KMS-11 (cell line): ENCODE results near the gene ZFP42.
"Not testable (repeated sequence)": the region's sequence is repeated elsewhere in the genome, so short reads cannot be mapped to it uniquely, and the experiment has no call there.

Experiments used
- H2AFZ ChIP-seq: fragments of 200-600 bp; sonication (generic); 2 replicates; pipeline ENCODE4 v1.6.1; 2016; ENCODE audit warnings: antibody characterized with exemption, mixed run types, low read depth
- H3K27ac ChIP-seq: fragments of 200-600 bp; sonication (generic); 2 replicates; pipeline ENCODE4 v1.6.1; 2016; ENCODE audit warnings: mild to moderate bottlenecking, mixed run types
- H3K27me3 ChIP-seq: fragments of 200-600 bp; sonication (generic); 2 replicates; pipeline ENCODE4 v1.6.1; 2017; ENCODE audit warnings: mild to moderate bottlenecking, low read depth, mixed run types, moderate library complexity; ENCODE audit not compliant: insufficient read depth
- H3K36me3 ChIP-seq: fragments of 200-600 bp; sonication (generic); 2 replicates; pipeline ENCODE4 v1.6.1; 2017; ENCODE audit warnings: mild to moderate bottlenecking, mixed run types; ENCODE audit not compliant: insufficient read depth
- H3K4me1 ChIP-seq: fragments of 200-600 bp; sonication (generic); 2 replicates; pipeline ENCODE4 v1.6.1; 2016; ENCODE audit warnings: mild to moderate bottlenecking, low read depth, mixed run types; ENCODE audit not compliant: poor library complexity, severe bottlenecking
- H3K4me2 ChIP-seq: fragments of 200-600 bp; sonication (generic); 2 replicates; pipeline ENCODE4 v1.7.0; 2016; ENCODE audit warnings: mild to moderate bottlenecking, mixed run types
- H3K4me3 ChIP-seq: fragments of 200-600 bp; sonication (generic); IDR thresholded peaks from 2 replicates; pipeline ENCODE4 v1.6.1; 2017; ENCODE audit warnings: low read depth, low read length, mixed read lengths; ENCODE audit not compliant: insufficient read depth
- H3K79me2 ChIP-seq: fragments of 200-600 bp; sonication (generic); 2 replicates; pipeline ENCODE4 v1.6.1; 2016; ENCODE audit warnings: low read depth, mixed run types; ENCODE audit not compliant: insufficient read depth
- H3K9ac ChIP-seq: fragments of 200-600 bp; sonication (generic); 2 replicates; pipeline ENCODE4 v1.6.1; 2016; ENCODE audit warnings: mild to moderate bottlenecking, mixed run types
- H4K20me1 ChIP-seq: fragments of 200-600 bp; sonication (generic); 2 replicates; pipeline ENCODE4 v1.6.1; 2016; ENCODE audit warnings: mild to moderate bottlenecking, mixed run types; ENCODE audit not compliant: insufficient read depth
- TF ChIP-seq, protein P1 (sequence below): fragments of 200-600 bp; sonication (generic); conservative IDR thresholded peaks from 2 replicates; pipeline ENCODE4 v1.6.1; 2017; ENCODE audit warnings: low read depth, mild to moderate bottlenecking, antibody characterized with exemption, low read length, moderate library complexity, mixed read lengths

Gene ZFP42

GRCh38 chr4:187993827-187994226 is 1.7 kb upstream of the ZFP42 start:
- no peak overlapping the region for H3K4me3 ChIP-seq
- no peaks in the 10 kb centered on the region for H3K36me3 ChIP-seq
- no peak overlapping the region for H3K4me2 ChIP-seq
- no peaks in the 10 kb centered on the region for H3K27me3 ChIP-seq
- no peaks in the 10 kb centered on the region for H3K79me2 ChIP-seq
- H3K9ac ChIP-seq = no peak overlapping the region
- H3K27ac ChIP-seq = no peak overlapping the region
- H3K4me1 ChIP-seq = no peaks in the 10 kb centered on the region
- TF ChIP-seq, protein P1, sequence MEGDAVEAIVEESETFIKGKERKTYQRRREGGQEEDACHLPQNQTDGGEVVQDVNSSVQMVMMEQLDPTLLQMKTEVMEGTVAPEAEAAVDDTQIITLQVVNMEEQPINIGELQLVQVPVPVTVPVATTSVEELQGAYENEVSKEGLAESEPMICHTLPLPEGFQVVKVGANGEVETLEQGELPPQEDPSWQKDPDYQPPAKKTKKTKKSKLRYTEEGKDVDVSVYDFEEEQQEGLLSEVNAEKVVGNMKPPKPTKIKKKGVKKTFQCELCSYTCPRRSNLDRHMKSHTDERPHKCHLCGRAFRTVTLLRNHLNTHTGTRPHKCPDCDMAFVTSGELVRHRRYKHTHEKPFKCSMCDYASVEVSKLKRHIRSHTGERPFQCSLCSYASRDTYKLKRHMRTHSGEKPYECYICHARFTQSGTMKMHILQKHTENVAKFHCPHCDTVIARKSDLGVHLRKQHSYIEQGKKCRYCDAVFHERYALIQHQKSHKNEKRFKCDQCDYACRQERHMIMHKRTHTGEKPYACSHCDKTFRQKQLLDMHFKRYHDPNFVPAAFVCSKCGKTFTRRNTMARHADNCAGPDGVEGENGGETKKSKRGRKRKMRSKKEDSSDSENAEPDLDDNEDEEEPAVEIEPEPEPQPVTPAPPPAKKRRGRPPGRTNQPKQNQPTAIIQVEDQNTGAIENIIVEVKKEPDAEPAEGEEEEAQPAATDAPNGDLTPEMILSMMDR = peak; percentile 54
- H4K20me1 ChIP-seq = no peaks in the 10 kb centered on the region
- no peak overlapping the region for H2AFZ ChIP-seq

DNA sequence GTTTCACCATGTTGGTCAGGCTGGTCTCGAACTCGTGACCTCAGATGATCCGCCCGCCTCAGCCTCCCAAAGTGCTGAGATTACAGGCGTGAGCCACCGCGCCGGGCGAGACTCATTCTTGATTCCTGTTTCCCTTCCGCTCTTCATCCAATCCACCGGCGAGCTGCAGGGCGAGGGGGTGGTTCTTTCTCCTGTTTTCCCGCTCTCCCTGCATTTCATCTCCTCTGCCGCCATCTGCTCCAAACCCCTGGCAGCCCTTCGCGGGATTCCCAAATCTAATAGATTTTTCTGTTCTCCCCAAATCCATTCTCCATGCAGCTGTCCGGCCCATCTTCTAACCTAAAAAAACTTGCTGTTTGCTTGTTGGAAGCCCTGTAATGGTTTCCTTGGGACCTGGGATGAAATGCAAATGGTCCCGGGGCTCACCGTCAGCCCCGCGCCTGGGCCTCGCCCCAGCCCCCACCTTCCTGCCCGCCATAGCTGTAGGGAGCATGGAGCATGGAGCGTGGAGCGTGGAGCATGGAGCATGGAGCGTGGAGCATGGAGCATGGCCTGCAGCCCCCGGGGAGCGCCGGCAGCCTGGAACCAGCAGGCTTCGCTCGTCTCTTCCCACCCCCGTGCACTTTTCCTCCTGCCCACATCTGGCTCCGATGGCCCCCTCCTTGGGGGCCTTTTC is 1.1 kb downstream of the ZFP42 start:
- no peak overlapping the region for H3K9ac ChIP-seq

GRCh38 chr4:187997991-187998390 is 2.4 kb downstream of the ZFP42 start:
- not testable (repeated sequence) for H3K4me3 ChIP-seq, H3K4me1 ChIP-seq, H3K27ac ChIP-seq, H3K9ac ChIP-seq, H3K27me3 ChIP-seq, H4K20me1 ChIP-seq, H3K79me2 ChIP-seq, H3K36me3 ChIP-seq, H2AFZ ChIP-seq, H3K4me2 ChIP-seq

More for the DNA sequence above, 1.1 kb downstream of the ZFP42 start:
- H3K4me1 ChIP-seq = no peaks in the 10 kb centered on the region
- H2AFZ ChIP-seq = no peak overlapping the region
- no peaks in the 10 kb centered on the region for H3K79me2 ChIP-seq
- H3K27ac ChIP-seq = no peak overlapping the region
- TF ChIP-seq, protein P1 = no peak
- H3K36me3 ChIP-seq = no peaks in the 10 kb centered on the region
- no peak overlapping the region for H3K4me2 ChIP-seq
- no peaks in the 10 kb centered on the region for H3K27me3 ChIP-seq
- H3K4me3 ChIP-seq = no peak overlapping the region
- no peaks in the 10 kb centered on the region for H4K20me1 ChIP-seq

DNA sequence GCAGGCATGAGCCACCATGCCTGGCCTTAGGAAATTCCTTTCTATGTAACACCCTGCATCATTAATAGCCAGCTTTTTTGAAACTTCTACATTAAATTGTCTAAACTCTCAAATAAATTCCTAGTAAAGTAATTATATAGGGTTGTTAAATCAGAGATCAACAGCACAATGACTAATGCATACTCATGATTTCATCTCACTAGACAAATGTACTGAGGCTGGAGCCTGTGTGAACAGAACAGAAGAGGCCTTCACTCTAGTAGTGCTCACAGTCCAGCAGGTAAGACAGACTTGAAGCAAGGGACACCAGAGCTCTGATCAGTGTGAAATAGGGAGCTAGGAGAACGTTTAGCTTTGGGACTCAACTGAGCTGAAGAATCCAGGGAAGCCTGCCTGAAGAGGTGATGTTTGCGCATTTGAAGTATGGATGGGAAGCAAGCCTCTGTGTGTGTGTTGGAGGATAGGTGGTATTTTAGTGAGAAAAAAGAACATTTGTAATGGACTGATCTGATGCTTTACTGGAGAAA is 3.9 kb downstream of the ZFP42 start:
- no peaks in the 10 kb centered on the region for H3K79me2 ChIP-seq
- no peak overlapping the region for H3K4me2 ChIP-seq
- TF ChIP-seq, protein P1 = no peak
- no peak overlapping the region for H3K4me3 ChIP-seq
- H3K36me3 ChIP-seq = no peaks in the 10 kb centered on the region
- H3K27me3 ChIP-seq = no peaks in the 10 kb centered on the region
- no peak overlapping the region for H3K9ac ChIP-seq
- H2AFZ ChIP-seq = no peak overlapping the region
- H3K4me1 ChIP-seq = no peaks in the 10 kb centered on the region
- no peaks in the 10 kb centered on the region for H4K20me1 ChIP-seq
- H3K27ac ChIP-seq = no peak overlapping the region

- no peaks in the 10 kb centered on the region for H4K20me1 ChIP-seq
- no peak overlapping the region for H3K9ac ChIP-seq
- no peak overlapping the region for H3K27ac ChIP-seq
- H3K4me2 ChIP-seq = no peak overlapping the region
- no peaks in the 10 kb centered on the region for H3K79me2 ChIP-seq
- H2AFZ ChIP-seq = no peak overlapping the region
- no peaks in the 10 kb centered on the region for H3K36me3 ChIP-seq
- no peak overlapping the region for H3K4me3 ChIP-seq
- H3K4me1 ChIP-seq = no peaks in the 10 kb centered on the region
- no peaks in the 10 kb centered on the region for H3K27me3 ChIP-seq
- TF ChIP-seq, protein P1 = no peak
Measured at GRCh38 chr4:188002323-188002722, 6.8 kb downstream of the ZFP42 start.
